ENCODE results near the gene CCT3.
A peak's percentile ranks its signal among the peaks of the same experiment; 100 is the strongest.

Gene CCT3

GRCh38 chr1:156368889-156369684, 31.0 kb upstream of the CCT3 start, which contains the start of gene RHBG:
Gene RHBG, plus strand, starts transcription at chr1:156369211. Its CDS starts 39 bp downstream, at chr1:156369250.
- H3K27ac ChIP-seq (ENCODE audit: low read depth, low read length): no peak within 1 kb of the TSS
- H3K27me3 ChIP-seq (ENCODE audit: control insufficient read depth in 5 of 5, insufficient read depth in 4 of 5, low read length in 5 of 5): peaks cover 0 to 24% (median 16%) of the 10 kb centered on the region in 5 donors
- peak within 1 kb of the TSS in 2 of 5 donors; percentile 23 to 67 for H3K9ac ChIP-seq (ENCODE audit: low read length in 5 of 5)
- peak within 1 kb of the TSS; percentile 30 to 64 (median 51) for H3K4me3 ChIP-seq (ENCODE audit: low read depth in 1 of 5, low read length in 5 of 5)
- no peaks in the 10 kb centered on the region for H3K36me3 ChIP-seq (ENCODE audit: control insufficient read depth in 5 of 5, insufficient read depth in 5 of 5, low read length in 5 of 5)
- peaks cover 0 to 21% (median 18%) of the 10 kb centered on the region in 5 donors for H3K4me1 ChIP-seq (ENCODE audit: control insufficient read depth in 5 of 5, insufficient read depth in 5 of 5, low read length in 5 of 5)
- H3K9me3 ChIP-seq (ENCODE audit: control insufficient read depth in 5 of 5, low read length in 5 of 5): no peaks in the 10 kb centered on the region

- Histone ChIP-seq H3K36me3 (ENCODE audit: control insufficient read depth in 5 of 5, insufficient read depth in 5 of 5, low read length in 5 of 5) (no peaks in the 10 kb centered on the region), H3K4me1 (ENCODE audit: control insufficient read depth in 5 of 5, insufficient read depth in 5 of 5, low read length in 5 of 5) (peaks cover 0 to 21% (median 18%) of the 10 kb centered on the region in 5 donors), H3K4me3 (ENCODE audit: low read depth in 1 of 5, low read length in 5 of 5) (no peak overlapping the region), H3K27me3 (ENCODE audit: control insufficient read depth in 5 of 5, insufficient read depth in 4 of 5, low read length in 5 of 5) (peaks cover 0 to 23% (median 16%) of the 10 kb centered on the region in 5 donors), H3K9ac (ENCODE audit: low read length in 5 of 5) (no peak overlapping the region), H3K27ac (ENCODE audit: low read depth, low read length) (no peak overlapping the region), H3K9me3 (ENCODE audit: control insufficient read depth in 5 of 5, low read length in 5 of 5) (no peaks in the 10 kb centered on the region)
Observed at GRCh38 chr1:156368157-156368658, 30.1 kb upstream of the CCT3 start.

- Histone ChIP-seq H3K27me3 (ENCODE audit: control insufficient read depth in 5 of 5, insufficient read depth in 4 of 5, low read length in 5 of 5) (peaks cover 0 to 23% (median 16%) of the 10 kb centered on the region in 5 donors), H3K4me1 (ENCODE audit: control insufficient read depth in 5 of 5, insufficient read depth in 5 of 5, low read length in 5 of 5) (peaks cover 0 to 21% (median 18%) of the 10 kb centered on the region in 5 donors), H3K9ac (ENCODE audit: low read length in 5 of 5) (no peak overlapping the region), H3K4me3 (ENCODE audit: low read depth in 1 of 5, low read length in 5 of 5) (no peak overlapping the region), H3K36me3 (ENCODE audit: control insufficient read depth in 5 of 5, insufficient read depth in 5 of 5, low read length in 5 of 5) (no peaks in the 10 kb centered on the region), H3K27ac (ENCODE audit: low read depth, low read length) (no peak overlapping the region), H3K9me3 (ENCODE audit: control insufficient read depth in 5 of 5, low read length in 5 of 5) (no peaks in the 10 kb centered on the region)
Observed at GRCh38 chr1:156367383-156368156, 29.5 kb upstream of the CCT3 start.

- Histone ChIP-seq H3K27me3 (ENCODE audit: control insufficient read depth in 5 of 5, insufficient read depth in 4 of 5, low read length in 5 of 5) (peaks cover 0 to 20% (median 16%) of the 10 kb centered on the region in 5 donors), H3K9me3 (ENCODE audit: control insufficient read depth in 5 of 5, low read length in 5 of 5) (no peaks in the 10 kb centered on the region), H3K4me1 (ENCODE audit: control insufficient read depth in 5 of 5, insufficient read depth in 5 of 5, low read length in 5 of 5) (peaks cover 0 to 15% (median 12%) of the 10 kb centered on the region in 5 donors), H3K27ac (ENCODE audit: low read depth, low read length) (no peak overlapping the region), H3K9ac (ENCODE audit: low read length in 5 of 5) (no peak overlapping the region), H3K36me3 (ENCODE audit: control insufficient read depth in 5 of 5, insufficient read depth in 5 of 5, low read length in 5 of 5) (no peaks in the 10 kb centered on the region), H3K4me3 (ENCODE audit: low read depth in 1 of 5, low read length in 5 of 5) (no peak overlapping the region)
Observed at GRCh38 chr1:156366378-156367166, 28.5 kb upstream of the CCT3 start.

GRCh38 chr1:156365754-156366153, 27.7 kb upstream of the CCT3 start:
- no peak overlapping the region for H3K4me3 ChIP-seq (ENCODE audit: low read depth in 1 of 5, low read length in 5 of 5)
- no peak overlapping the region for H3K9ac ChIP-seq (ENCODE audit: low read length in 5 of 5)
- no peaks in the 10 kb centered on the region for H3K36me3 ChIP-seq (ENCODE audit: control insufficient read depth in 5 of 5, insufficient read depth in 5 of 5, low read length in 5 of 5)
- H3K9me3 ChIP-seq (ENCODE audit: control insufficient read depth in 5 of 5, low read length in 5 of 5): no peaks in the 10 kb centered on the region
- no peak overlapping the region for H3K27ac ChIP-seq (ENCODE audit: low read depth, low read length)
- H3K27me3 ChIP-seq (ENCODE audit: control insufficient read depth in 5 of 5, insufficient read depth in 4 of 5, low read length in 5 of 5): peaks cover 0 to 20% (median 16%) of the 10 kb centered on the region in 5 donors
- H3K4me1 ChIP-seq (ENCODE audit: control insufficient read depth in 5 of 5, insufficient read depth in 5 of 5, low read length in 5 of 5): peaks cover 0 to 10% (median 8%) of the 10 kb centered on the region in 5 donors

GRCh38 chr1:156360534-156360933, 22.4 kb upstream of the CCT3 start:
- Histone ChIP-seq H3K4me1 (ENCODE audit: control insufficient read depth in 5 of 5, insufficient read depth in 5 of 5, low read length in 5 of 5) (peaks cover 0 to 5% (median 0%) of the 10 kb centered on the region in 5 donors), H3K36me3 (ENCODE audit: control insufficient read depth in 5 of 5, insufficient read depth in 5 of 5, low read length in 5 of 5) (no peaks in the 10 kb centered on the region), H3K4me3 (ENCODE audit: low read depth in 1 of 5, low read length in 5 of 5) (no peak overlapping the region), H3K9me3 (ENCODE audit: control insufficient read depth in 5 of 5, low read length in 5 of 5) (no peaks in the 10 kb centered on the region), H3K27ac (ENCODE audit: low read depth, low read length) (no peak overlapping the region), H3K27me3 (ENCODE audit: control insufficient read depth in 5 of 5, insufficient read depth in 4 of 5, low read length in 5 of 5) (peaks cover 18 to 23% (median 18%) of the 10 kb centered on the region in 5 donors), H3K9ac (ENCODE audit: low read length in 5 of 5) (no peak overlapping the region)

GRCh38 chr1:156359973-156360372, 21.9 kb upstream of the CCT3 start:
- Histone ChIP-seq H3K27me3 (ENCODE audit: control insufficient read depth in 5 of 5, insufficient read depth in 4 of 5, low read length in 5 of 5) (peaks cover 18 to 23% (median 18%) of the 10 kb centered on the region in 5 donors), H3K36me3 (ENCODE audit: control insufficient read depth in 5 of 5, insufficient read depth in 5 of 5, low read length in 5 of 5) (no peaks in the 10 kb centered on the region), H3K9me3 (ENCODE audit: control insufficient read depth in 5 of 5, low read length in 5 of 5) (no peaks in the 10 kb centered on the region), H3K4me1 (ENCODE audit: control insufficient read depth in 5 of 5, insufficient read depth in 5 of 5, low read length in 5 of 5) (peaks cover 0 to 5% (median 0%) of the 10 kb centered on the region in 5 donors), H3K9ac (ENCODE audit: low read length in 5 of 5) (no peak overlapping the region), H3K4me3 (ENCODE audit: low read depth in 1 of 5, low read length in 5 of 5) (no peak overlapping the region), H3K27ac (ENCODE audit: low read depth, low read length) (no peak overlapping the region)

GRCh38 chr1:156359249-156359648, 21.2 kb upstream of the CCT3 start:
- Histone ChIP-seq H3K36me3 (ENCODE audit: control insufficient read depth in 5 of 5, insufficient read depth in 5 of 5, low read length in 5 of 5) (no peaks in the 10 kb centered on the region), H3K9ac (ENCODE audit: low read length in 5 of 5) (no peak overlapping the region), H3K4me3 (ENCODE audit: low read depth in 1 of 5, low read length in 5 of 5) (no peak overlapping the region), H3K27me3 (ENCODE audit: control insufficient read depth in 5 of 5, insufficient read depth in 4 of 5, low read length in 5 of 5) (peaks cover 13 to 18% (median 18%) of the 10 kb centered on the region in 5 donors), H3K9me3 (ENCODE audit: control insufficient read depth in 5 of 5, low read length in 5 of 5) (no peaks in the 10 kb centered on the region), H3K4me1 (ENCODE audit: control insufficient read depth in 5 of 5, insufficient read depth in 5 of 5, low read length in 5 of 5) (peaks cover 0 to 5% (median 0%) of the 10 kb centered on the region in 5 donors), H3K27ac (ENCODE audit: low read depth, low read length) (no peak overlapping the region)

GRCh38 chr1:156358641-156359040, 20.5 kb upstream of the CCT3 start:
- H3K27me3 ChIP-seq (ENCODE audit: control insufficient read depth in 5 of 5, insufficient read depth in 4 of 5, low read length in 5 of 5): peaks cover 10 to 18% (median 14%) of the 10 kb centered on the region in 5 donors
- peaks cover 0 to 5% (median 0%) of the 10 kb centered on the region in 5 donors for H3K4me1 ChIP-seq (ENCODE audit: control insufficient read depth in 5 of 5, insufficient read depth in 5 of 5, low read length in 5 of 5)
- no peak overlapping the region for H3K27ac ChIP-seq (ENCODE audit: low read depth, low read length)
- no peaks in the 10 kb centered on the region for H3K9me3 ChIP-seq (ENCODE audit: control insufficient read depth in 5 of 5, low read length in 5 of 5)
- no peak overlapping the region for H3K4me3 ChIP-seq (ENCODE audit: low read depth in 1 of 5, low read length in 5 of 5)
- no peaks in the 10 kb centered on the region for H3K36me3 ChIP-seq (ENCODE audit: control insufficient read depth in 5 of 5, insufficient read depth in 5 of 5, low read length in 5 of 5)
- no peak overlapping the region for H3K9ac ChIP-seq (ENCODE audit: low read length in 5 of 5)

Measured in subcutaneous abdominal adipose tissue (tissue), 5 donors.